PC-9 (cell line): Measurements from ENCODE around the gene METTL27.

ENCODE experiments used
- CTCF ChIP-seq: fragments of 200-600 bp; sonication (generic); conservative IDR thresholded peaks from 2 replicates; pipeline ENCODE4 v1.6.1; 2017; ENCODE audit warnings: mixed run types, antibody characterized with exemption, mild to moderate bottlenecking, moderate library complexity
- EZH2 ChIP-seq: fragments of 200-600 bp; sonication (generic); IDR thresholded peaks from 2 replicates; pipeline ENCODE4 v1.8.0; 2017; ENCODE audit warnings: antibody characterized with exemption, low read depth

- TF ChIP-seq CTCF: no peak
- TF ChIP-seq EZH2: no peak
Measured at GRCh38 chr7:73866446-73866767, 24.1 kb upstream of the METTL27 start.
